ENCODE measurements around the gene MBL2. TPM values are rescaled to one million over a fixed set of nuclear protein-coding genes. Genes with fewer than 3 reads are reported as not detected.

MBL2 gene
- not detected for total RNA-seq

DNA sequence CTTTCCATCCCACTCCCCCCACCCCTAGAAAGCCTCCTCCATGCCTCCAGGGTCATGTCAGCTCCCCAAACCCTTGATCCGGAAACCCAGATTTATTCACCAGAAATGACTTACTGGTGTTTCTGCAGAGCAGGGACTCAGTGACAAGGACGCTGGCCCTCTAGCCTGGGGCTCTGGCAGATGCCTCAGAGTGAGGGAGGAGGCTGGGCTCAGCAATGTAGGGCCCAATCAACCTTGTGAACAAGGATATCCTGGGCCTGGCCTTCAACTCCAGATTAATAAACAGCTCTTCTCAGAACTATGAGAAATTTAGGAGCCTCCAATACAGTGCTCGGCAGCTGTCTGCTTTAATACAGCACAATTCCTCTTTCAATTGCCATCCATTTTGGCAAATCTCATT, at the start of gene MBL2:
Gene MBL2, minus strand, starts transcription at position 162 of the 400 bp plus-strand sequence. CDS start 1,149 bp downstream, outside the sequence.
- no peak for DNase-seq

GRCh38 chr10:52820309-52820708, 47.7 kb upstream of the MBL2 start:
- no peak for DNase-seq

DNA sequence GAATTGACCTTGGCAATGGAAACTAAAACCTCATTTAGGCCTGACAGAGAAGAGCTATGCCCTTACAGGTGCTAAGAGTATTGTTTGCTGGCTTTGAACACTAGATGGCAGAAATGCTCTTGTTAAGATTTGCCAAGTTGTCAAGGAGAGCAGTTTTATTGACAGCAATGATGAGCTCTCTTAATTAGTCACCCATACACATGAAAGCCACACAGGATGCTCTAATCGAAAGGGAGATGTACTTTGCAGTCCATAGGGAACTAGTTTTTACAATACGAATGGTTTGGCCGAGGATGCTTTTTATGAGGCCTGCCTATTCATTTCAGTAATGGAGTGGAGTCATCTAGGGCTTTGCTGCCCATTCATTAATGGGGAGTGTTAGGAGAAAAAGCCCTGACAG, 45.4 kb upstream of the MBL2 start:
- DNase-seq, result peak; percentile 41

- no peak for DNase-seq
Observed at GRCh38 chr10:52814506-52814905, 41.9 kb upstream of the MBL2 start.

- DNase-seq, result no peak
Observed at GRCh38 chr10:52811776-52812175, 39.2 kb upstream of the MBL2 start.

DNA sequence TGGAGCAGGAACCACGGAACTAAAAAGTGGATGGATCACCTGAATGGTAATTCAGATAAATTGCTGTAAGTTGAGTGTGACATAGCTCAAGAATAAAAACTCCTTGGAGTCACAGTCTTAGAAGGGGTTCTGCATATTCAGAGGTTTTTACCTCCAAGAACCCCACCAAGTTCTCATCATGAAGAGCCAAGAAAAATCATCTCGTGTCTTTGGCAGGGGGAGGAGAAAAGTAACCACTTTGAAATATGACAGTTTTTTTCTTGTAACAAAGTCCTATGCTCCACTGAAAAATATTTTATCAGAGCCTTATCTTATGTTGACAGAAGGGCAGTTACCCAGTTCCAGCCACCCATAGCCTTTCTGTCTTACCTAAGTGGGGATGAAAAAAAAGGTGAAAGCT, 38.2 kb upstream of the MBL2 start:
- DNase-seq, result no peak

DNA sequence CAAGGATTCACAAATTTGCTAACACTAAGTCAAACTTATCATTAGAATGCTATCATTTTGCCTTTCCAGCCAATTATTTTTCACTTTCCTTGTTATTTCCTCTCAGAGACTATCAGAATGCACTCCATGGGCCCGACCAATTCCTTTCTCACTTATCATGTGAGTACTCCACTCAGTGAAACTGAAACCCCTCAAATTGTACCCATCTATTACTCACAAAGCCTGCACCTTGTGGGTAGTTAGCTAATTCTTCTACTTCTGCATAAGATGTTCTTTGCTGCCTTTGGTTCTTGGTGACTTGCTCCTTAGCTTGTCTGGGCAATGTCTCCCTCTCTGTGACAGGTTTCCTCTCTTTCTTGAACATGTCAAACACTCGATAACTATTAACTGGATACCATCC, 35.2 kb upstream of the MBL2 start:
- DNase-seq, result no peak

- DNase-seq, result no peak
Observed at GRCh38 chr10:52805414-52806285, 33.1 kb upstream of the MBL2 start.

GRCh38 chr10:52801947-52802346, 29.4 kb upstream of the MBL2 start:
- DNase-seq, result no peak

- no peak for DNase-seq
Observed at GRCh38 chr10:52786098-52786497, 13.5 kb upstream of the MBL2 start.

GRCh38 chr10:52785418-52785817, 12.8 kb upstream of the MBL2 start:
- DNase-seq, result no peak

GRCh38 chr10:52783726-52784125, 11.1 kb upstream of the MBL2 start:
- DNase-seq, result no peak

GRCh38 chr10:52782554-52782953, 10.0 kb upstream of the MBL2 start:
- DNase-seq, result no peak

DNA sequence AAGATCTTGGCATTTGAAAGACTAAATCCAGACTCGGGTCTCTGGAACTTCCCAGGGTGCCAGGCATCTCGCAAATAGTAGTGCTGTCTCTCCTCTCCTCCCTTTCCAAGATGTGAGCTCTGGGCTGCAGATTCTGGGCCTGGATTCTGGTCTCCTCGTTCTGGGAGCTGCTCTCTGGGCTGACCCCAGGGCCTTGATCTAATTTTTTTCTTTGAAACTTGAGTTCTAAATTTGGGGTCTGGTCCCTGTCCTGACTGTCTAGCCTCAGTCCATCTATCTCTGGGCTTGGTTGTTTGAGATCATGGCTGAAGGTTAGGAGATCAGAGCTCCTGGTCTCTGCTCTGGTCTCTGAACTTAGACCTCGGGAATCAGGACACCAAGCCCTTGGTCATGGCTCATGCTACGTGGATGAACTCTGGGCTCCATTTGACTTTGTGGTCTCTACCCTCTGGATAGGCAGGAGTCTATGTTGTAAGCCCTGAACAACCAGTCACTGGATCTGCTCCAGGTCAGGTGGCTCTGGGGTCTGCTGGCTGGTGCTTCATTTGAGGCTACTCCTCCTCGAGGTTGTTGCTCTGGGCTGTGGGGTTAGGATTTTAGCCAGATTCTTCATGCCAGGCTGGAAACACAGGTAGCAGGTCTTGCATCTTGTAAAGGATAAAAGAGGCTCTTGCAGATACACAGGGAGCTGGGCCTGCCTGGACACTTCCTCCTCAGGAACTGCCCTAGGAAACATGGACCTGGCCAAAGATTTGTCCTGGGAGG, 8.0 kb upstream of the MBL2 start:
- DNase-seq, result no peak

GRCh38 chr10:52779541-52780390, 7.2 kb upstream of the MBL2 start:
- DNase-seq, result peak; percentile 74

GRCh38 chr10:52778511-52779392, 6.2 kb upstream of the MBL2 start:
- DNase-seq, result peak; percentile 57

- DNase-seq, result no peak
Observed at GRCh38 chr10:52777414-52777813, 4.8 kb upstream of the MBL2 start.

- no peak for DNase-seq
Observed at GRCh38 chr10:52776471-52776903, 3.9 kb upstream of the MBL2 start.

- DNase-seq, result no peak
Observed at GRCh38 chr10:52775132-52775647, 2.6 kb upstream of the MBL2 start.

- DNase-seq, result no peak
Observed at GRCh38 chr10:52774600-52775106, 2.1 kb upstream of the MBL2 start.

DNA sequence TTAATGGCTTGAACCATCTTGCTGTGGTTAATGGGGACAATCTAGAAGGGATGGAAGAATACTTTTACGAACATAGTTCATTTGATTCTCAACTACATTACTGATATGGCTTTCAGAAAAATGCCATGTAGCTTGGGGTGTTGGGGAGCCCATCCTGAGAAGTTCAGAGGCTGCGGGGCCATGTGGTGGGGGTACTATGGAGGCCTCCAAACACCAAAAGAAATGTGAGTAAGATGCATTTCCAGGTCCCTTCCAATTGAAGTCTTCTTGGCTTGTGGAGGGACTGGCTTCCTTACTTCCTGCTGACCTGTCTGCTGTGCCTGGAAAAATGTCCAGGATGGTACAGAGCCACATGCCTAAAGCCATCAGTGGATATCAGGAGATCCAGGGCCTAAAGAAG, 1.6 kb upstream of the MBL2 start:
- DNase-seq, result no peak
